Esophagus squamous epithelium (tissue), 5 donors: Measurements from ENCODE around the gene PTGES3. TPM values are rescaled to one million over a fixed set of nuclear protein-coding genes. Genes with fewer than 3 reads are reported as not detected.

Experiments used
- DNase-seq: peaks from one replicate; lab custom pipeline; 2025; lab: John Stamatoyannopoulos, UW
- H3K27ac ChIP-seq, 4 donors: fragments of 200-600 bp; sonication (generic); one replicate each; pipeline ENCODE4 v1.5.1; 2016 to 2019; ENCODE audit warnings: mild to moderate bottlenecking in 1 of 4
- H3K27me3 ChIP-seq, 4 donors: fragments of 200-600 bp; sonication (generic); 1 replicate in 3 of 4; 2 replicates in 1 of 4; pipeline versions ENCODE4 v1.5.1 to v1.6.0; 2017 to 2021; ENCODE audit warnings: antibody characterized with exemption in 1 of 4
- H3K36me3 ChIP-seq, 3 donors: fragments of 200-600 bp; sonication (generic); one replicate each; pipeline ENCODE4 v1.5.1; 2016 to 2019
- H3K4me1 ChIP-seq, 3 donors: fragments of 200-600 bp; sonication (generic); one replicate each; pipeline ENCODE4 v1.5.1; 2017 to 2019
- H3K4me3 ChIP-seq, 4 donors: fragments of 200-600 bp; sonication (generic); 1 replicate in 3 of 4; 2 replicates in 1 of 4; pipeline ENCODE4 v1.5.1; 2016 to 2019; ENCODE audit warnings: mild to moderate bottlenecking in 2 of 4, moderate library complexity in 1 of 4
- H3K9me3 ChIP-seq, 3 donors: fragments of 200-600 bp; sonication (generic); one replicate each; pipeline ENCODE4 v1.5.1; 2016 to 2019
- POLR2A ChIP-seq, 4 donors: fragments of 450-650 bp; IDR thresholded peaks; one replicate each; pipeline ENCODE4 v1.6.1; 2017; ENCODE audit warnings: antibody characterized with exemption in 4 of 4, mild to moderate bottlenecking in 4 of 4, moderate library complexity in 3 of 4
- WGBS, 2 donors: methylation state at CpG; one replicate each; pipeline ENCODE4 v1.1.5; 2018; 5-methylcytosine and 5-hydroxymethylcytosine counted together
- intact Hi-C: fragments of 100-400 bp; cut with DNase I; formaldehyde crosslinking; loops from one replicate; pipeline ENCODE4 v1.15.0; 2022
- small RNA-seq, 4 donors: library from RNA; depleted of rRNA; stranded (forward); fragments of <200 nt; gene quantifications; one replicate each; pipeline ENCODE3, GENCODE V24; 2016
- total RNA-seq, 4 donors: library from RNA; depleted of rRNA; stranded (reverse); fragments of >200 nt; gene quantifications; one replicate each; pipeline ENCODE4 v1.1.0, GENCODE V29; 2016
- TF ChIP-seq, protein P1 (sequence below), 6 experiments: fragments of 450-650 bp in 4 of 6; fragments of 200-600 bp in 2 of 6; sonication (generic) in 2 of 6; IDR thresholded peaks; one replicate each; pipeline ENCODE4 v1.5.1; 2016 to 2019; ENCODE audit warnings: antibody characterized with exemption in 6 of 6, mild to moderate bottlenecking in 4 of 6, moderate library complexity in 4 of 6
- donor health status: DM: yes; HTN: yes; CAD: no.

PTGES3 gene
- total RNA-seq, 4 donors from 2014 or later = 61.9 to 157 (median 100) TPM

DNA sequence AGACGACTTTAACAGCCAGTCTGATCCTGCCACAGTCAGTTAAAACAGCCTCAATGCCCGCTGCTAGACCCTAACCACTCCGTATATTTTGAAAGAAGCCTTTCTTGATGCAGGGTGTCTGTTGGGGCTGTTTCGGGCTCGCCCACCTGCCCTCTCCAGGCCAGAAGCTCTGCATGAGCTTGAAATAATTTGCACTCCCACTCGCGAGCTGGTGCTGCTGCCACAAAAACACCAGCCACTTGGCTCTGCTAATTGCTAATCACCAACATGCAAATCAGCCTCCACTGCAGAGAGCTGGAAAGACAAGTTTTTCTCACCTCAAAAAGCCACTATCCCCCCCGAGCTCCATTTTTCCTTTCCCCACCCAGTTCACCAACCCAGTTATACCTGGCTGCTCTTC is 73.5 kb downstream of the PTGES3 start:
- TF ChIP-seq POLR2A (IDR thresholded peaks at IDR 0.05) = no peak
- TF ChIP-seq, protein P1, sequence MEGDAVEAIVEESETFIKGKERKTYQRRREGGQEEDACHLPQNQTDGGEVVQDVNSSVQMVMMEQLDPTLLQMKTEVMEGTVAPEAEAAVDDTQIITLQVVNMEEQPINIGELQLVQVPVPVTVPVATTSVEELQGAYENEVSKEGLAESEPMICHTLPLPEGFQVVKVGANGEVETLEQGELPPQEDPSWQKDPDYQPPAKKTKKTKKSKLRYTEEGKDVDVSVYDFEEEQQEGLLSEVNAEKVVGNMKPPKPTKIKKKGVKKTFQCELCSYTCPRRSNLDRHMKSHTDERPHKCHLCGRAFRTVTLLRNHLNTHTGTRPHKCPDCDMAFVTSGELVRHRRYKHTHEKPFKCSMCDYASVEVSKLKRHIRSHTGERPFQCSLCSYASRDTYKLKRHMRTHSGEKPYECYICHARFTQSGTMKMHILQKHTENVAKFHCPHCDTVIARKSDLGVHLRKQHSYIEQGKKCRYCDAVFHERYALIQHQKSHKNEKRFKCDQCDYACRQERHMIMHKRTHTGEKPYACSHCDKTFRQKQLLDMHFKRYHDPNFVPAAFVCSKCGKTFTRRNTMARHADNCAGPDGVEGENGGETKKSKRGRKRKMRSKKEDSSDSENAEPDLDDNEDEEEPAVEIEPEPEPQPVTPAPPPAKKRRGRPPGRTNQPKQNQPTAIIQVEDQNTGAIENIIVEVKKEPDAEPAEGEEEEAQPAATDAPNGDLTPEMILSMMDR (IDR thresholded peaks at IDR 0.05) = no peak
- no peak overlapping the region for H3K27ac ChIP-seq
- peaks cover 0 to 2% (median under 1%) of the 10 kb centered on the region in 3 donors for H3K4me1 ChIP-seq
- 72 to 78% methylated on average over 4 to 8 of the region's 8 CpGs for WGBS, 2 donors
- H3K4me3 ChIP-seq = no peak overlapping the region
- DNase-seq = no peak
- intact Hi-C loops = no loop called here
- H3K9me3 ChIP-seq = no peaks in the 10 kb centered on the region
- H3K27me3 ChIP-seq = no peaks in the 10 kb centered on the region
- H3K36me3 ChIP-seq = peaks cover 56 to 98% (median 64%) of the 10 kb centered on the region in 3 donors

Small RNA genes within 50 kb of the gene (small RNA-seq; reads per million reads assigned to genes)
- gene RN7SL809P = 0 reads per million in 4 donors
- gene SNORD59A = 16,488 to 25,892 (median 24,927) reads per million in 4 donors

Other genes starting within 250 kb of the PTGES3 start
- gene TIMELESS, start 238.9 kb downstream of the PTGES3 start, total RNA-seq = 10 to 100 TPM in 2 of 4 donors, 1 to 10 TPM in 2; 6.9 to 16.4 (median 11.4) TPM
- gene MIP, start 233.6 kb downstream of the PTGES3 start, total RNA-seq = under 1 TPM in 1 of 4 donors, not detected in 3; 0.09 TPM
- 1 to 10 TPM; 2.3 to 3.6 (median 2.9) TPM for gene SPRYD4, start 219.7 kb downstream of the PTGES3 start, total RNA-seq
- 10 to 100 TPM in 1 of 4 donors, 1 to 10 TPM in 3; 4.9 to 10.5 (median 7.8) TPM for gene GLS2, start 200.1 kb downstream of the PTGES3 start, total RNA-seq
- gene RBMS2, start 166.5 kb downstream of the PTGES3 start, total RNA-seq = 10 to 100 TPM in 1 of 4 donors, 1 to 10 TPM in 3; 4.0 to 16.8 (median 6.8) TPM
- 10 to 100 TPM; 36.7 to 65.3 (median 59.8) TPM for gene BAZ2A, start 58.0 kb downstream of the PTGES3 start, total RNA-seq
- 100 to 1,000 TPM; 337 to 726 (median 526) TPM for gene ATP5F1B, start 42.3 kb downstream of the PTGES3 start, total RNA-seq
- 1,000 to 10,000 TPM; 1,083 to 1,907 (median 1,546) TPM for gene NACA, start 37.0 kb upstream of the PTGES3 start, total RNA-seq
- gene PRIM1, start 64.0 kb upstream of the PTGES3 start, total RNA-seq = 10 to 100 TPM in 2 of 4 donors, 1 to 10 TPM in 2; 3.7 to 30.3 (median 10.6) TPM
- 10 to 100 TPM in 1 of 4 donors, 1 to 10 TPM in 1, under 1 TPM in 1, not detected in 1; 0.88 to 13.2 (median 5.6) TPM for gene HSD17B6, start 75.0 kb upstream of the PTGES3 start, total RNA-seq
- 10 to 100 TPM in 3 of 4 donors, 1 to 10 TPM in 1; 2.9 to 42.1 (median 19.8) TPM for gene SDR9C7, start 246.1 kb upstream of the PTGES3 start, total RNA-seq